Measurements from ENCODE around the gene NIPSNAP2. TPM values are rescaled to one million over a fixed set of nuclear protein-coding genes. Genes with fewer than 3 reads are reported as not detected.
A peak's percentile ranks its signal among the peaks of the same experiment; 100 is the strongest.

NIPSNAP2 gene
- total and polyA plus RNA-seq, 2 of the 13 experiments (the other 11 are each of a cell fraction or from before 2014, with no cell fraction given), result 40.3 to 61.5 TPM

GRCh38 chr7:56007167-56007652, 42.8 kb downstream of the NIPSNAP2 start:
- Histone ChIP-seq H2AFZ (ENCODE audit: low read length) (no peak overlapping the region), H3K27ac (ENCODE audit: extremely low read length, insufficient read depth, low read length) (peak overlapping the region; percentile 86), H4K20me1 (ENCODE audit: insufficient read depth, low read length) (no peaks in the 10 kb centered on the region), H3K4me2 (ENCODE audit: low read depth, low read length) (peak overlapping the region; percentile 63), H3K4me1 (ENCODE audit: insufficient read depth, low read length) (peaks cover 75% of the 10 kb centered on the region), H3K27me3 (ENCODE audit: control insufficient read depth in 1 of 2, insufficient read depth in 2 of 2, low read length in 2 of 2) (no peaks in the 10 kb centered on the region), H3K9me3 (ENCODE audit: low read length) (no peaks in the 10 kb centered on the region), H3K4me3 (replicated peaks in 1 of 3; ENCODE audit: insufficient read depth in 1 of 3, low read depth in 2 of 3, low read length in 3 of 3) (no peak overlapping the region), H3K36me3 (replicated peaks in 1 of 2; ENCODE audit: control insufficient read depth in 1 of 2, insufficient read depth in 2 of 2, low read length in 2 of 2) (peaks cover 4 to 8% of the 10 kb centered on the region in 2 experiments; a peak in 4 of 5 replicates), H3K79me2 (ENCODE audit: insufficient read depth, low read length) (no peaks in the 10 kb centered on the region), H3K9ac (ENCODE audit: insufficient read depth, low read depth, low read length) (peak overlapping the region; percentile 44)
- in situ Hi-C loops (cut with HindIII; ENCODE audit: extremely low pct_ligation_motif_present, low pct_unique_long_range_greater_than_20kb), result no loop called here
- ATAC-seq, result peak; percentile 87
- CTCF ChIA-PET (ENCODE audit: low intra/inter-chr PET ratio, low total read pairs), result no interaction called here
- WGBS (ENCODE audit: low lambda C conversion rate), result 5% methylated on average over 4 of the region's 4 CpGs
- FAIRE-seq, result peak; percentile 95
- DNase-seq (ENCODE audit: low spot score), result peak; percentile 99
- POLR2A ChIA-PET, result interaction anchor here (0.8 to 7.3 kb wide), 13 partner anchors 10 to 86 kb away, joined by 4 to 82 read pairs (median 7); partner anchors contain the start of genes CCT6A, NIPSNAP2, PHKG1 and PSPH
- BruUV-seq (replicated peaks), result no TSS peak
- intact Hi-C loops (cut with micrococcal nuclease; ENCODE audit: unreplicated experiment), result loop anchor here (1.0 to 5.0 kb wide), 3 partner anchors 22 to 45 kb away; partner anchors contain the start of gene NIPSNAP2
- TF ChIP-seq RFX1 (IDR thresholded peaks at IDR 0.05) (peak; percentile 85), RBFOX2 (IDR thresholded peaks at IDR 0.05; ENCODE audit: low read depth, low read length) (no peak), FOXO1 (CRISPR knock-in tag; IDR thresholded peaks at IDR 0.05) (peak; percentile 90), ARID3A (IDR thresholded peaks at IDR 0.05; ENCODE audit: low read depth, low read length) (peak; percentile 84; the same call in 1 of the 2 replicates), ZBTB33 (CRISPR knock-in tag; IDR thresholded peaks at IDR 0.05) (peak; percentile 48; the same call in 1 of the 2 replicates), ZNF274 (CRISPR knock-in tag; IDR thresholded peaks at IDR 0.05) (0 out of 2 replicates have a peak, but pooled peaks have one; percentile 39), ZNF546 (CRISPR knock-in tag; conservative IDR thresholded peaks at IDR 0.05) (no peak), ZNF841 (CRISPR knock-in tag; IDR thresholded peaks at IDR 0.05; ENCODE audit: borderline replicate concordance) (no peak), PHF21A (CRISPR knock-in tag; IDR thresholded peaks at IDR 0.05) (peak; percentile 88), MTA1 (CRISPR knock-in tag; IDR thresholded peaks at IDR 0.05; ENCODE audit: borderline replicate concordance) (peak; percentile 63; the same call in 1 of the 2 replicates), PAWR (CRISPR knock-in tag; IDR thresholded peaks at IDR 0.05; ENCODE audit: borderline replicate concordance) (no peak), ZNF484 (CRISPR knock-in tag; IDR thresholded peaks at IDR 0.05; ENCODE audit: borderline replicate concordance, low read depth) (no peak), MYPOP (CRISPR knock-in tag; IDR thresholded peaks at IDR 0.05) (peak; percentile 58; the same call in 1 of the 2 replicates), ZNF619 (CRISPR knock-in tag; IDR thresholded peaks at IDR 0.05) (peak; percentile 26; the same call in 1 of the 2 replicates), THAP9 (CRISPR knock-in tag; IDR thresholded peaks at IDR 0.05; ENCODE audit: borderline replicate concordance) (peak; percentile 26; the same call in 1 of the 2 replicates), HOXA3 (CRISPR knock-in tag; IDR thresholded peaks at IDR 0.05) (peak; percentile 84), CREM (IDR thresholded peaks at IDR 0.05) (peak; percentile 89), CREM (CRISPR knock-in tag; IDR thresholded peaks at IDR 0.05) (no peak)
